Central memory CD8-positive, alpha-beta T cell (primary cell): ENCODE measurements around the gene RDH13.

Experiments
- ATAC-seq: fragments of 150-1000 bp; cut with Tn5 transposase; replicated peaks from 2 replicates; pipeline ENCODE4 v1.10.0; 2022; ENCODE audit warnings: mild to moderate bottlenecking, moderate FRiP score, moderate number of reproducible peaks; ENCODE audit not compliant: poor library complexity, severe bottlenecking; ENCODE audit errors: extremely low read depth
- DNase-seq, 2 donors: peaks; one replicate each; pipeline ENCODE4 v3.0.0; 2021; ENCODE audit warnings: low spot score in 2 of 2
- H3K27ac Mint-ChIP-seq: one replicate; pipeline ENCODE4 v1.8.0; 2022; ENCODE audit warnings: low read depth, mild to moderate bottlenecking, moderate library complexity, mixed read lengths
- H3K27me3 Mint-ChIP-seq: one replicate; pipeline ENCODE4 v1.8.0; 2022; ENCODE audit warnings: mixed read lengths
- H3K36me3 Mint-ChIP-seq: one replicate; pipeline ENCODE4 v1.8.0; 2022; ENCODE audit warnings: mild to moderate bottlenecking, moderate library complexity, mixed read lengths; ENCODE audit not compliant: insufficient read depth
- H3K4me1 Mint-ChIP-seq: one replicate; pipeline ENCODE4 v1.8.0; 2022; ENCODE audit warnings: mixed read lengths
- H3K4me3 Mint-ChIP-seq: one replicate; pipeline ENCODE4 v1.8.0; 2022; ENCODE audit warnings: mild to moderate bottlenecking, moderate library complexity, mixed read lengths
- H3K9me3 Mint-ChIP-seq: one replicate; pipeline ENCODE4 v1.8.0; 2022; ENCODE audit warnings: mixed read lengths

Gene RDH13

DNA sequence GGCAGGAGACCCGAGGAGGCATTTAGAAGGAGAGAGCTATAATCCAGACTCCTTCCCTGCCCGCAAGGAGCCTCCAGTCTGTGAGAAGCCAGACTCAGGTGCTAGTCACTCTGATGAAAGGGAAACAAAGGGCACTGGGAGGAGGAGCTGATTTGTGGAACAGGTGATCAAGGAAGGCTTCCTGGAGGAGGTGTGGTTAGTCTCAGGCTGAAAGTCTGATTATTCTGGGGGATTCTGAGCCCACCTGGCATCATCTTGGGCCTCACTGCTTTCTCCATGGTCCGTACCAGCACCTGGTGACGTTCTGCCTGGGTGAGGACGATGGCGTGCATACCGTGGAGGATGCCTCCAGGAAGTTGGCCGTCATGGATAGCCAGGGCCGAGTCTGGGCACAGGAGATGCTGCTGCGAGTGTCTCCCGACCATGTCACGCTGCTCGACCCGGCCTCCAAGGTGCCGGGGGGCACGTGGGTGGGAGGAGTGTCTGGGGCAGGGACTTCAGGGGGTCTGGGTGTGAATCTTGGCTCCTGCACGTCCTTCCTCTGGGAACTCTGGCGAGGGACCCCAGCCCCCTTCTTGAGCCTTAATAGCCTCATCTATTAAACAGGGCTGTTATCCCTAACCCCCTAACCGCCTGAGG lies 16.6 kb upstream of the RDH13 start:
- peaks cover 85% of the 10 kb centered on the region for H3K27me3 Mint-ChIP-seq

GRCh38 chr19:55078996-55079395 lies 16.0 kb upstream of the RDH13 start:
- ATAC-seq: no peak
- Mint-ChIP-seq H3K36me3 (peaks cover 9% of the 10 kb centered on the region), H3K27ac (no peak overlapping the region), H3K9me3 (peaks cover 5% of the 10 kb centered on the region), H3K4me1 (peaks cover 34% of the 10 kb centered on the region), H3K27me3 (peaks cover 85% of the 10 kb centered on the region), H3K4me3 (peak overlapping the region; percentile 76)
- DNase-seq: no peak

More for the DNA sequence above, 16.6 kb upstream of the RDH13 start:
- peaks cover 10% of the 10 kb centered on the region for H3K36me3 Mint-ChIP-seq
- no peak for DNase-seq
- ATAC-seq: no peak
- peaks cover 34% of the 10 kb centered on the region for H3K4me1 Mint-ChIP-seq
- H3K27ac Mint-ChIP-seq: peak overlapping the region; percentile 67
- peak overlapping the region; percentile 76 for H3K4me3 Mint-ChIP-seq
- peaks cover 5% of the 10 kb centered on the region for H3K9me3 Mint-ChIP-seq

DNA sequence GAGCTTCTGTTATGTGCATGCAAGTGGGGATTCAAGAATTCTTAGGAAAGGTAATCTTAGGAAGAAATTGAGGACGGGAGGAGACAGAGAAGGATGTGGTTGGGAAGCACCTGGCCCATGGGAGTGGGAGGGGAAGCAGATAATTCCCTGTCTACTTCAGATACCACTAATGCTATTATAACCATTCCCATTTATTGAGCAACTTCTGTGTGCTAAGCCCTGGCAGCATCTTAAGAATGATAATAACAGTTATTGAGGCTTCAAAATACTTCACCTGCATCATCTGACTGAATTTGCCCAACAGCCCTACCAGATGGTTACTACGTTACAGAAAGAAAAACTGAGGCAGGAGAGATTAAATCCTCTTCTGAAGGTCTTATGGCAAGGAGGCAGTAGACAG lies 14.2 kb upstream of the RDH13 start:
- Mint-ChIP-seq H3K27ac (no peak overlapping the region), H3K4me3 (no peak overlapping the region), H3K27me3 (peaks cover 85% of the 10 kb centered on the region), H3K4me1 (peaks cover 26% of the 10 kb centered on the region), H3K9me3 (peaks cover 5% of the 10 kb centered on the region), H3K36me3 (peaks cover 8% of the 10 kb centered on the region)
- DNase-seq: no peak
- ATAC-seq: no peak

DNA sequence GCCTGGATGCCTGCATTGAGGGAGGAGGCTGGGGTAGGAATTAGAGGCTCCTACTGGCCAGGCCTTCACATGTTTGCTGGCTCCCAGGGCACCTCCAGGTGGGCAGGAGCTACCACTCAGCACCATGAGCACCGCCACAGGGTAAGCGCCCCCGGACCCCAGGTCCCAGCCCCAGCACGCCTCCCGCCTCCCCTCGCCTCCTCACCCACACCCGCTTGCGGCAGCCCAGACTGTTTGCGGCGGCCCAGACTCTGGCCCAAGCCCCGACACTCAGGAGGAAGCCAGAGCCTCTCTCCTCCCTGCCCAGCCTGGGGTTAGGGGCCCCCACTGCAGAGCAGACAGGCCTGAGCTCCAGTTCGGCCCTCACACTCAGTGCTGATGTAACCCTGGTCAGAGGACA lies 13.4 kb upstream of the RDH13 start:
- H3K27ac Mint-ChIP-seq: no peak overlapping the region
- H3K27me3 Mint-ChIP-seq: peaks cover 90% of the 10 kb centered on the region
- peaks cover 8% of the 10 kb centered on the region for H3K36me3 Mint-ChIP-seq
- H3K4me3 Mint-ChIP-seq: no peak overlapping the region
- H3K4me1 Mint-ChIP-seq: peaks cover 24% of the 10 kb centered on the region
- ATAC-seq (no peak), DNase-seq (no peak)
- H3K9me3 Mint-ChIP-seq: peaks cover 5% of the 10 kb centered on the region

DNA sequence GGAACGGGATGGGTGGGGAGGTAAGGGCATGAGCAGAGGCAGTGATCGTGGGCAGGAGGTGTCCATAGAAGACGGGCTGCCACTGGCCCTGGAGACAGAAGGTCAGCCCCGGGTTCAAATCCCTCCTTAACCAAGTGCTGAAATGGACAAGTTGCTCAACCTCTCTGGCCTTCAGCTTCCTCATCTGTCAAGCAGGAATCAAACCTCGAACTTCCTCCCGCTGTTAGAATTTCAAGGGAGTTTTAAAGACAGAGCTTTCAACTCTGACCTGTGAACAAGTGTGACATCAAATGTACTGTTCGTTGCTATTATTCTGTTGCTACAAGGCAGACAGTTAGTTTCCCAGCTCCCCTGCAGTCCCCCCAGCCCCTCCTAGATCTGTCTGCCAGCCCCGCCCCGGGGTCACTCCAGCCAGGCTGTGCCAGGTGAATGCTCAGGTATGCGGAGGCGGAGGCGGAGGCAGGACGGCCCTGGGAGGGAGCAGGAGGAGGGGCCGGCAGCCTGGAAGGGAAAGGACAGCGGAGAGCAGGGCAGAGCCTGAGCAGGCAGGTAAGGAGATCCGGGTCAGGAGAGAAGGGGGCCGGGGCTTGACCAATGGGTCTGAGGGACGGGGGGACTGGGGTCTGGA lies 12.5 kb upstream of the RDH13 start, which contains the start of gene EPS8L1:
Gene EPS8L1, plus strand, starts transcription at position 499 of the 628 bp plus-strand sequence. CDS start 576 bp downstream, outside the sequence.
- no peak for DNase-seq
- peaks cover 16% of the 10 kb centered on the region for H3K4me1 Mint-ChIP-seq
- H3K27ac Mint-ChIP-seq: no peak within 1 kb of the TSS
- H3K27me3 Mint-ChIP-seq: peaks cover 90% of the 10 kb centered on the region
- H3K36me3 Mint-ChIP-seq: peaks cover 8% of the 10 kb centered on the region
- peaks cover 4% of the 10 kb centered on the region for H3K9me3 Mint-ChIP-seq
- ATAC-seq: no peak
- H3K4me3 Mint-ChIP-seq: no peak within 1 kb of the TSS

- no peak overlapping the region for H3K27ac Mint-ChIP-seq
- peaks cover 6% of the 10 kb centered on the region for H3K36me3 Mint-ChIP-seq
- no peaks in the 10 kb centered on the region for H3K9me3 Mint-ChIP-seq
- DNase-seq (no peak), ATAC-seq (no peak)
- peaks cover 9% of the 10 kb centered on the region for H3K4me1 Mint-ChIP-seq
- H3K4me3 Mint-ChIP-seq: no peak overlapping the region
- peaks cover 95% of the 10 kb centered on the region for H3K27me3 Mint-ChIP-seq
These were observed 9.0 kb upstream of the RDH13 start for GRCh38 chr19:55071913-55072312.

GRCh38 chr19:55071129-55071502 lies 8.2 kb upstream of the RDH13 start:
- DNase-seq (no peak), ATAC-seq (no peak)
- Mint-ChIP-seq H3K4me1 (peaks cover 9% of the 10 kb centered on the region), H3K4me3 (no peak overlapping the region), H3K27ac (no peak overlapping the region), H3K27me3 (peaks cover 95% of the 10 kb centered on the region), H3K9me3 (no peaks in the 10 kb centered on the region), H3K36me3 (peaks cover 6% of the 10 kb centered on the region)

DNA sequence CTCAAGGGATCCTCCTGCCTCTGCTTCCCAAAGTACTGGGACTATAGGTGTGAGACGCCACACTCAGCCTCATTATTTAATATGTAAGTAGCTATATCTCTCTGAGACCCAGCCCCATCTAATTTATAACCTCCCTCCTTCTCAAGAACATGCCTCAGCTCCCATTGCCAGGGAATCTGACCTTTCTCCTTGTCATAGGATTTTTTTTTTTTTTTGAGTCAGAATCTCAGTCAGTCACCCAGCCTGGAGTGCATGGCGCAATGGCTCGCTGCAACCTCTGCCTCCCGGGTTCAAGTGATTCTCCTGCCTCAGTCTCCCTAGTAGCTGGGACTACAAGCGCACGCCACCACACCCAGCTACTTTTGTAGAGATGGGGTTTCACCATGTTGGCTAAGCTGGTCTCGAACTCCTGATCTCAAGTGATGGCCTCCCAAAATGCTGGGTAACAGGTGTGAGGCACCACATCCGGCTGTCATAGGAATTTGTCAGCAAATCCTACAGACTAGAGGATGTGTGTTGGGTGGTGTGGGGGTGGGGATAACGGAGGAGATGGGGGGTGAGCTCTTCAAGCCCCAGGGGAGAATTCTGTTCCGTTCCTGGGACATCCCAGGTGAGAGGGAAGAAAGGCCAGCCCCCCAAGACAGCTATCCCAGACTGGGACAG lies 7.6 kb upstream of the RDH13 start:
- ATAC-seq: no peak
- peaks cover 9% of the 10 kb centered on the region for H3K4me1 Mint-ChIP-seq
- H3K4me3 Mint-ChIP-seq: no peak overlapping the region
- no peak overlapping the region for H3K27ac Mint-ChIP-seq
- H3K36me3 Mint-ChIP-seq: peaks cover 6% of the 10 kb centered on the region
- no peaks in the 10 kb centered on the region for H3K9me3 Mint-ChIP-seq
- peaks cover 95% of the 10 kb centered on the region for H3K27me3 Mint-ChIP-seq
- DNase-seq: no peak

GRCh38 chr19:55069865-55070197 lies 6.9 kb upstream of the RDH13 start:
- H3K4me1 Mint-ChIP-seq: peaks cover 9% of the 10 kb centered on the region
- H3K27ac Mint-ChIP-seq: no peak overlapping the region
- ATAC-seq (no peak), DNase-seq (no peak)
- no peaks in the 10 kb centered on the region for H3K9me3 Mint-ChIP-seq
- H3K36me3 Mint-ChIP-seq: peaks cover 6% of the 10 kb centered on the region
- H3K27me3 Mint-ChIP-seq: peaks cover 87% of the 10 kb centered on the region
- H3K4me3 Mint-ChIP-seq: peak overlapping the region; percentile 30

GRCh38 chr19:55068950-55069864 lies 6.3 kb upstream of the RDH13 start:
- Mint-ChIP-seq H3K9me3 (no peaks in the 10 kb centered on the region), H3K27ac (peak overlapping the region; percentile 0), H3K4me3 (peak overlapping the region; percentile 30), H3K4me1 (peaks cover 9% of the 10 kb centered on the region), H3K27me3 (peaks cover 81% of the 10 kb centered on the region), H3K36me3 (peaks cover 8% of the 10 kb centered on the region)
- ATAC-seq (peak; percentile 32), DNase-seq (no peak)

GRCh38 chr19:55067869-55068268 lies 4.9 kb upstream of the RDH13 start:
- DNase-seq (no peak), ATAC-seq (no peak)
- peak overlapping the region; percentile 42 for H3K27ac Mint-ChIP-seq
- H3K36me3 Mint-ChIP-seq: peaks cover 14% of the 10 kb centered on the region
- H3K9me3 Mint-ChIP-seq: no peaks in the 10 kb centered on the region
- H3K4me1 Mint-ChIP-seq: peaks cover 9% of the 10 kb centered on the region
- no peak overlapping the region for H3K4me3 Mint-ChIP-seq
- H3K27me3 Mint-ChIP-seq: peaks cover 67% of the 10 kb centered on the region

DNA sequence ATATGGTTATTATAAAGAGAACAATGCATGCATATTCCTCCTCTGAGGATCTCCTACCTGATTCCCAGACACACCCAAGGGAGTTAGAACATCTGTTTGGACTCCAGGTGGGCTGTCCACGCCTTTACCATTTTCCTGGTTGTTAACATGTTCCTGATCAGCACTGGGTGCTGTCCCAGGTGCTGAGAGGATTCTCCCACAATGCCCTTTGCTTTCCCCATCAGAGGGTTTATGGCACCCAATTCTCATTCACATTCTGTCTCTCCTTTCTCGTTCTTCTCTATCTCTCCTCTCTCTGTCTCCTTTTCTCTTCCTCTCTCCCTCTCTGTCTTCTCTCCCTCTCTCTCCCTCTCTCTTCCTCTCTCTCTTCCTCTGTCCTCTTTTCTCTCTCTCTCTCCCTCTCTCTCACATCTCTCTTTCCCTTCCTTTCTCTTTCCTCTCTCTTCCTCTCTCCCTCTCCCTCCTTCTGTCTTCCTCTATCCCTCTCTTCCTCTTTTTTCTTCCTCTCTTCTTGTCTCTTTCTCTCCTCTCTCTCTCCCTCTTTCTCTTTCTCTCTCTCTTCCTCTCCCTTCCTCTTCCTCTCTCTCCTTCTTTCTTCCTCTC lies 3.3 kb upstream of the RDH13 start:
- Mint-ChIP-seq H3K36me3 (peaks cover 19% of the 10 kb centered on the region), H3K4me3 (no peak overlapping the region), H3K27me3 (peaks cover 53% of the 10 kb centered on the region), H3K27ac (no peak overlapping the region), H3K9me3 (no peaks in the 10 kb centered on the region), H3K4me1 (peaks cover 18% of the 10 kb centered on the region)
- DNase-seq (no peak), ATAC-seq (no peak)
